Cardiac fibroblast (primary cell): ENCODE data around the gene FASN.

Source experiments
- DNase-seq, 2 donors: peaks; one replicate each; pipeline versions ENCODE4 v3.0.0 to v3.0.0-alpha.2; 2010; ENCODE audit warnings: low read depth in 2 of 2
- H3K4me3 ChIP-seq, 2 donors: replicated peaks in 1 of 2; 1 replicate in 1 of 2; 2 replicates in 1 of 2; pipeline ENCODE4 v1.5.1; 2011; ENCODE audit warnings: low read depth in 2 of 2, low read length in 2 of 2, mild to moderate bottlenecking in 2 of 2, moderate library complexity in 1 of 2
- CTCF ChIP-seq: IDR thresholded peaks from one replicate; pipeline ENCODE4 v1.5.1; 2011; ENCODE audit warnings: low read depth, mild to moderate bottlenecking, low read length, inconsistent platforms

FASN gene

GRCh38 chr17:82083533-82084359 lies 14.3 kb downstream of the FASN start:
- H3K4me3 ChIP-seq = no peak overlapping the region
- TF ChIP-seq CTCF = no peak
- DNase-seq = no peak

- no peak overlapping the region for H3K4me3 ChIP-seq
- no peak for DNase-seq
- TF ChIP-seq CTCF = no peak
Observed at GRCh38 chr17:82083009-82083408, 15.0 kb downstream of the FASN start.

- H3K4me3 ChIP-seq = no peak overlapping the region
- no peak for DNase-seq
- no peak for TF ChIP-seq CTCF
Observed at GRCh38 chr17:82082456-82082855, 15.6 kb downstream of the FASN start.

- no peak for TF ChIP-seq CTCF
- no peak for DNase-seq
Observed at GRCh38 chr17:82081966-82082365, 16.1 kb downstream of the FASN start.

GRCh38 chr17:82081546-82081945 lies 16.5 kb downstream of the FASN start:
- H3K4me3 ChIP-seq = no peak overlapping the region
- TF ChIP-seq CTCF = no peak
- DNase-seq = no peak

More at GRCh38 chr17:82081966-82082365, 16.1 kb downstream of the FASN start:
- no peak overlapping the region for H3K4me3 ChIP-seq

- no peak overlapping the region for H3K4me3 ChIP-seq
- TF ChIP-seq CTCF = no peak
- DNase-seq = no peak
Observed at GRCh38 chr17:82080789-82081464, 17.1 kb downstream of the FASN start.
